SH-SY5Y (cell line): ENCODE results near the gene MYRF.

Experiments
- GATA2 ChIP-seq: IDR thresholded peaks from 2 replicates; pipeline ENCODE4 v1.6.1; 2011; ENCODE audit warnings: mild to moderate bottlenecking, low read depth, low read length
- GATA3 ChIP-seq: IDR thresholded peaks from 2 replicates; pipeline ENCODE4 v1.6.1; 2011; ENCODE audit warnings: low read depth, mild to moderate bottlenecking, low read length, moderate library complexity

Gene MYRF

DNA sequence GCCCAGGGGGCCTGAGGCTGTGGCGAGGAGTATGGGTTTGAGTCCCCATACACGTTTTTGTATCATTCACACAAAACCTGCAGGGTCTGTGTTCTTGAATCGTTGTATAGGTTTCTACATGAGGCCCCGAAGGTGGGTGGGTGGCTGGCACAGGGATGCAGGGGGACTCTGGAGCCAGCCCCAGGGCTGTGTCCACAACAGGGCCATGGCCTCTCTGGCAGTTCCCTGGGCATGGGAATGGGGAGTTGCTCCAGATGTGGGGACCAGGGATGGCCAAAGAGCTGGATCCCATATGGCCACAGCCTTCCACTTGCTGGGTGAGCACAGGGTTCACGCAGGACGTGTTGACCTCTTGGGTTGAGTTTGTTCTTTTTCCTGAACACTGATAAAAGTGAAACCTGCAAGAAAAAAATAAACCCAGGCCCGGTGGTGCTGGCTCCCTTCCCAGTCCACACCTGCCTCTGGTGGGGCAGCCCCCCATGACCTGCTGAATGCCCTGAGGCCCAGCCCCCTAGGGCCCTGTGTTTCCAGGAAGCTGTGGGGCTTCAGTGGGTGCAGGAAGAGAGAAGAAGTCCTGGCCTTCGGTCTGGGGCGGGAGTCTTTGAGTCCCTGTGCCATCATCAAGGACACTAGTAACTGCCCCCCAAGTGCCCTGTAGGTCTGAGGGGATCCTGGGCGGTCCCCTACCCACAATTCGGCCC lies 16.1 kb downstream of the MYRF start:
- TF ChIP-seq GATA3: no peak
- TF ChIP-seq GATA2: no peak

DNA sequence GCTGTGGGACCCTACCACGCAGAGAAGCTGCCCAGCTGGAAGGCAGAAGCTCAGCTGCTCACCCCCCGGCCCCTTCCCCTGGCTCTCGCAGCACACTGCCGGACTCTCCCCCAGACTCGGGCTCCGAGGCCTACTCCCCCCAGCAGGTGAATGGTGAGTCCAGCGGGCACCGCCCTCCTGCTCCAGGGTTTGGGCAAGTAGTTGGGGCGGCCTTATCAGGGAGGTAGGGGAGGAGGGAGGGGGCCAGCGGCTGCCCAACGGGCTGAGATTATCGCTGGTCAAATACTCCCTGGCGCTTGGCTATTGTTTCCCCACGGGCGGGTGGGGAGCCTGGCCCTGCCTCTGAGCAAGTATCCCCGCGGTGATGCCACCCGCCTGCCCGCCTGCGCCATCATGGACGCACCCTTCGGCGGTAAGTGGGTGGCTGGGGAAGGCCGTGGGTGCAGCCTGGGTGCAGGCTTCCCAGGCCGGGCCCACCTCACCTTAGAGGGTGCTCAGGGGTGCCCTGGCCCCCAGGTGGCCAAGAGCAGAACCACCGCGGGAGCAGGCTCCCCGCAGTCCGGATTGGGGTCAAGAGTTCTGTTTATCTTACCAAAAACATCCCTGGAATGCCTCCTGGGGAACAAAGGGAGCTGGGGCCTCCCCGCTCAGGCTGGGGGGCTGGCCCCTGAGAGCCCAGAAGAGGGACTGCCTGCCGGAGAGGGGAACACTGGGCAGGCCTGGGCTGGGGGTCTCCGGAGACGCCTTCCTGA lies 16.9 kb downstream of the MYRF start:
- no peak for TF ChIP-seq GATA3
- TF ChIP-seq GATA2: no peak

DNA sequence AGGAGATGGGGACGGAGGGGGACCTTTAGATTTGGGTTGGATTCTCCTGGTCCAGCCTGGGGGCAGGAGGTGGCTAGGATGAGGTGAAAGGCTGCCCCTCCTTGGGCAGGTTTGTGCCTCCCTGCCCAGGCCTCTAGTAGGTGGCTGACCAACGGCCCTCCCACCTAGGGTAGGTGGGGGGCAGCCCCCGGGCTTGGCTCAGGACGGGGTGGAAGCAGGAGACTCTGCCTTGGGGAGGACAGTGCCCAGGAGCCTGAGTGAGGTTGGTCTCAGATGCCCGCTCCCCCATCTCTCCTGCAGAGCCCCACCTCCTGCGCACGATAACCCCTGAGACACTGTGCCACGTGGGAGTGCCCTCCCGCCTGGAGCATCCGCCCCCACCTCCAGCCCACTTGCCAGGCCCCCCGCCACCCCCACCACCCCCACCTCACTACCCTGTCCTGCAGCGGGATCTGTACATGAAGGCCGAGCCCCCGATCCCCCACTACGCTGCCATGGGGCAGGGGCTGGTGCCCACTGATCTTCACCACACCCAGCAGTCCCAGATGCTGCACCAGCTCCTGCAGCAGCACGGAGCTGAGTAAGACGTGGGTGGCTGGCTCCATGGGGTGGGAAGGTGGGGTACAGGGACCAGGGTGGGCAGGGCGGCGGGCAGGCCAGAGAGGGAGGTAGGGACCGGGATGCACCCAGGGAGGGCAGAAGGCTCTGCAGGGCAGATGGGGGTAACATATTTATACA lies 17.7 kb downstream of the MYRF start:
- no peak for TF ChIP-seq GATA3
- no peak for TF ChIP-seq GATA2

DNA sequence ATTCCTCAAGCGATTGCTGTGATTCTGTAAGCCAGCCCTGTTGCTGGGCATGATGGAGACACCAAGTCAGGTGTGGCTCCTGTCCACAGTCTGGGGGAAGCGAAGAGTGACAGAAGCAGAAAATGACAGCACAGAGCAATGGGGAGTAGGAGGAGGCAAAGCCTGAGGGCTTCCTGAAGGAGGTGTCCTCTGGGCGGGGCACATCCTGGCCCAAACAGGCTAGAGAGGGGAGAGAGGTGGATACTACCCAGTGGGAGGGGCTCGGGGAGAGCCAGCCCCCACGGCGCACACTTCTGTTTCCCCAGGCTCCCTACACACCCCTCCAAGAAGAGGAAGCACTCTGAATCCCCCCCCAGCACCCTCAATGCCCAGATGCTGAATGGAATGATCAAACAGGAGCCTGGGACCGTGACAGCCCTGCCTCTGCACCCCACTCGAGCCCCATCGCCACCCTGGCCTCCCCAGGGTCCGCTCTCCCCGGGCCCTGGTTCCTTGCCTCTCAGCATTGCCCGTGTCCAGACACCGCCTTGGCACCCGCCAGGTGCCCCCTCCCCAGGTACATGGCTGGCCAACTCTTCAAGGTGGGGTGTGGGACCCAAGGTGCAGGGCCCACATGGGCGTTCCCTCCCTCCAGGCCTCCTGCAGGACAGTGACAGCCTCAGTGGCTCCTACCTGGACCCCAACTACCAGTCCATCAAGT lies 18.9 kb downstream of the MYRF start:
- TF ChIP-seq GATA2 (no peak), GATA3 (no peak)

DNA sequence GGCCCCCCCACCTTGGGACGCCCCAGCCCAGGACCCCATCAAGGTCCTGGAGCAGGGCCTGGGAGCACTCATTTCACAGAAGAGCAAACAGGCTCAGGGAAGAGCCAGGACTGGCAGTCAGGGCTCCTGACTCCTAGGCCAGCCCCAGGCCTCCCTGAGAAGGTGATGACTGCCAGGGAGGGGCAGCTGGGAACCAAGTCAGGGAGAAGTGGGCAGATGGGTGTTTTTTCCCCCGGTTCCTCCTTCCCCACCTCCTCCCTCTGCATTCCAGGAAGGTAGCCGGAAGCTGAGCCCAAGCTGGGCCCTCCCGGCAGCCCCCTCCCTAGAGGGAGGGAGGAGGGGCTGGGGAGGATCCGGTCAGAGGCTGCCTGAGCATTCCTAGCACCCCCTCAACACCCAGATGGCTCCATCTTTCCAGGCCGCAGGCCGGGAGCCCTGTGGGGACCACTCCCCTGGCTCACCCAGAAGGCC lies 19.6 kb downstream of the MYRF start:
- TF ChIP-seq GATA3 (no peak), GATA2 (no peak)

DNA sequence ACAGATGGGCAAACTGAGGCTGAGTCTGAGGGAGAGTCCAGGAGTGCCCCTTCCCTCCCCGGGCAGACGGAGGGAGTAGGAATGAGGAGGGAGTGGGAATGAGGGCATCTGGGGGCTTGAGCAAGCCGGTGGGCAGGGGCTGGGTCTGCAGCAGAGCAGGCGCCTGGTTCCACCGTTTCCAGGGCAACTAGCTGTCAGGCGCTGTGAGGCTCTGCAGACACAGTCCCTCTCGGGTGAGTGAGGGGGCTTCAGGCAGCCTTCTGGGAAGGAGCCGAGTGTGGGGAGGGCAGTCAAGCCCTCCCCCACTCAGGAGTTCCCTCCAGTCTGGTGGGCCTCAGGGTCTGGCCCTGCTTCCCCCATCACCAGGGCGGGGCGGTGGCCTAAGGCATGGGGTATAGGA lies 20.9 kb downstream of the MYRF start:
- no peak for TF ChIP-seq GATA2
- no peak for TF ChIP-seq GATA3

DNA sequence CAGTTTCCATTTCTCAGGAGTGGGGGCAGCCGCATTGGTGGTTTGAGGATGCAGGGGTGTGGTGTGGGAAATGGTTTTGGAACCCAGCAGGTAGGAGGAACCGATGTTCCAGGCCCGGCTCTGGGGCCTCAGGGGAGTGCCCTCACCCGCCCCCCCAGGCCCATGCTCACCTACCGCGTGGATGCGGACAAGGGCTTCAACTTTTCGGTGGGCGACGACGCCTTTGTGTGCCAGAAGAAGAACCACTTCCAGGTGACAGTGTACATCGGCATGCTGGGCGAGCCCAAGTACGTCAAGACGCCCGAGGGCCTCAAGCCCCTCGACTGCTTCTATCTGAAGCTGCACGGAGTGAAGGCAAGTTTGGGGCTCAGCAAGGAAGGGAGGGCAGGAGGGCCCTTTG lies 21.4 kb downstream of the MYRF start:
- TF ChIP-seq GATA2: no peak
- TF ChIP-seq GATA3: no peak

DNA sequence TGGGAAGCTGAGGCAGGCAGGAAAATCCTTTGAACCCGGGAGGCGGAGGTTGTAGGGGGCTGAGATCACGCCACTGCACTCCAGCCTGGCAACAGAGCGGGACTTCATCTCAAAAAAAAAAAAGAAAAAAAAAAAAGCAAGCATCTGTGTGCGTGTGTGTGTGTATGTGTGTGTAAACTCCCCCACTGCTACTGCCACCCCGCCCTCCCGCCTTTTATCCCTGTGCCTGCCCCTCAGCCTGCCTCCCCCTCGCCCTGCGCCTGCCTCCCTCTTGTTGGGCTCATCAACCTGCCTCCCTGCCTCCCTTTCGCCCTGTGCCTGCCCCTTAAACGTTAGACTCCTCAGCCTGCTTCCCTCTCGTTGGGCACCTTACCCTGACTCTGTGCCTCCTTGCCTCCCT lies 22.0 kb downstream of the MYRF start:
- TF ChIP-seq GATA2 (no peak), GATA3 (no peak)

DNA sequence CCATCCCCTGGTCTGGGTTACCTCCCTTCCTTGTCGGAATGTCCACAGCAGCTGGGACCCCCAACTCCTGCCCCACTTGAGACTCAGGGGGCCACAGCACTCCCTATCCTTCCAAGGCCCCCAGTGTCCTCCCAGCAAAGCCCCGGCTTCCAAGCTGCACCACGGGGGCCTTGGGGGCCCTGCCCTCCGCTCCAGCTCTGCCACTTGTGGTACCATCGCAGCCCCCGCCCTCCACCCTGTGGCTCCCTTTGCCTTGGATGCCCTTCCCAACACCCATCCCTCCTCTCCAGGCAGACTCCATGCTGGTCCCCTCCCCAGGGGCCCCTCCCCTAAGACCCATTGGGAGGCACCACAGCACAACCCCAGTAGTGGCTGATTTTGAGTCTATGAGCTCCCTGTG lies 22.7 kb downstream of the MYRF start:
- TF ChIP-seq GATA2 (no peak), GATA3 (no peak)

DNA sequence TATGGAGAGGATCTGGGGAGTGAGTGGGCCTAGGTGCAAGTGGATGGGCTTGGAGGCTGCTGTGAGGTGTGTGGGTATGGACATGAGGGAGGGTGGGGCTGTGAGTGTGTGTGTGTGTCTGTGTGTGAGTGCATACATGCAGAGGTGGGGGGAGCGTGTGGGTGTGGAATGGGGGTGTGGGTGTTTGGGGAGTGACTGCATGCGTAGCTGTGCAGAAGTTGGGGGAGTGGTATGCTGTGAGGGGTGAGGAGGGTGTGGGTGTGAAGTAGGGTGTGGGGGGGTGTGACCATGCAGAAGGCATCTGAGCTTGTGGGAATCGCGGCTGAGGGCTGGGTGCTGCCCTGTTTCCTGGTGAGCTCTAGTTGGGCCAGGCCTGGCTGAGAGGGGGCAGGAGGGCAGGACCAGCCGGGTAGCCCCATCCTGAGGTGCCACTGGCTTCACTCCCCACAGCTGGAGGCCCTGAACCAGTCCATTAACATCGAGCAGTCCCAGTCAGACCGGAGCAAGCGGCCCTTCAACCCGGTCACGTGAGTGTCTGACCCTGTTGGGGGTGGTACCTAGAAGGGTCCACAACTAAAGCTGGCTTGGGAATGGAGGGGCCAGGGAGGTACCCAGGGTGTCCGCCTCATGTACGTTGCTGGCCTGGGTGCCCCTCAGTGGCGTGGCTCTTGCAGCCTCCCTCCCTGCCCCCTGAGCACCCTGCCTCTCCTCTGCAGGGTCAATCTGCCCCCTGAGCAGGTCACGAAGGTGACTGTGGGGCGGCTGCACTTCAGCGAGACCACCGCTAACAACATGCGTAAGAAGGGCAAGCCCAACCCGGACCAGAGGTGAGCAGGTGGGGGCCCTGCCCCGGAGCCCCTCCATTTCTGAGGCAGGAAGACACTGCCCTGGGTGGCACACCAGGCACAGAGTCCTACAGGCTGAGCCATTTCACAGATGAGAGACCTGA lies 23.4 kb downstream of the MYRF start:
- TF ChIP-seq GATA2: no peak
- TF ChIP-seq GATA3: no peak

DNA sequence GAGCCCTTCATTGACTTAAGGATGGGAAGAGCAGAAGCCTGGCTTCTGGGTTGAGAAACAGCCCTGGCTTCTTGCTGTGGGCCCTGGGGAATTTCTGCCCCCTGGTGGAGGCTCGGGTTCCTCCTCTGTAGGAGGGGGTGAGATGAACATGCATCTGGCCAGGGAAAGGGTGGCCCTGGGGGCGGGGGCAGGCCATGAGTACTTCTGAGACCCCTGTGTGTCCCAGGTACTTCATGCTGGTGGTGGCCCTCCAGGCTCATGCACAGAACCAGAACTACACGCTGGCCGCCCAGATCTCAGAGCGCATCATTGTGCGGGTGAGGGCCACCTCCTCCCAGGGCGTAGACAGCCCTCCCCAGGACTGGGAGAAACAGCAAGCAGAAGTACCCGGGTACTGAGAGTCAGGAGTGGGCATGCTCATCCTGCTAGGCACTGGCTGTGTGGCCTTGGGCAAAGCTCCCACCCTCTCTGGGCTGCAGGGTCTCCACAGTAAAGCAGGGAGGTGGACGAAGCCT lies 24.2 kb downstream of the MYRF start:
- TF ChIP-seq GATA3 (no peak), GATA2 (no peak)

DNA sequence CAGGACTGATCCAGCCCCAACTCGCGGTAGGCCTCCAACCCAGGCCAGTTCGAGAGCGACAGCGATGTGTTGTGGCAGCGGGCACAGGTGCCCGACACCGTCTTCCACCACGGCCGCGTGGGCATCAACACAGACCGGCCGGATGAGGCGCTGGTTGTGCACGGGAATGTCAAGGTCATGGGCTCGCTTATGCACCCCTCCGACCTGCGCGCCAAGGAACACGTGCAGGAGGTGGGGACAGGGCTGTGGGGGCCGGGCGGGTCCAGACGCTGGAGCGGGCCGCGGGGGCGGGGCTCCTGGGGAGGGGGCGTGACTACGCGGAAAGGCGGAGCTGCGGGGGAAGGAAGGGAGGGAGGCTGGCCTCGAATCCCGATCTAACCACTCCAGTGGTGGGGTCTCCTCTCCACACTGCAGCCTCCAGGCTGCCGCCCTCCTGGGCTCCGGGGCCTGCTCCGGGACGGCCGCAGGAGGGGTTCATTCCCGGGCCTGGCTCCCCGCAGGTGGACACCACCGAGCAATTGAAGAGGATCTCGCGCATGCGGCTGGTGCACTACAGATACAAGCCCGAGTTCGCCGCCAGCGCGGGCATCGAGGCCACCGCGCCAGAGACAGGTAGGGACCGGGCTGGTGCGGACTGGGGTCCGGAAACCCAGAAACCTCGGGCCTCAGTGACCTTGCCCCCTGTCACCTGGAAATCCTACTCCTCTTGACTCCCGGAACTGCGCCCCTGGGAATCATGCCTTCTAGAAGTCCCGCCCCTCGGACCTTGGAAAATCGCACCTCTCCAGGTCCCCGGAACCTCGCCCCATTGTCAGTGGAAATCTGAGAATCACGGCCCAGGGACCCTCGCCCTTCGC lies 25.0 kb downstream of the MYRF start:
- TF ChIP-seq GATA3: no peak
- TF ChIP-seq GATA2: no peak
